HG03378 (cell line): ENCODE measurements around the gene LIPE.

ENCODE experiments used
- ATAC-seq: cut with Tn5 transposase; IDR thresholded peaks from one replicate; pipeline ENCODE4 v1.9.1; 2021; ENCODE audit warnings: mild to moderate bottlenecking, moderate library complexity; ENCODE audit not compliant: unreplicated experiment

Gene LIPE

DNA sequence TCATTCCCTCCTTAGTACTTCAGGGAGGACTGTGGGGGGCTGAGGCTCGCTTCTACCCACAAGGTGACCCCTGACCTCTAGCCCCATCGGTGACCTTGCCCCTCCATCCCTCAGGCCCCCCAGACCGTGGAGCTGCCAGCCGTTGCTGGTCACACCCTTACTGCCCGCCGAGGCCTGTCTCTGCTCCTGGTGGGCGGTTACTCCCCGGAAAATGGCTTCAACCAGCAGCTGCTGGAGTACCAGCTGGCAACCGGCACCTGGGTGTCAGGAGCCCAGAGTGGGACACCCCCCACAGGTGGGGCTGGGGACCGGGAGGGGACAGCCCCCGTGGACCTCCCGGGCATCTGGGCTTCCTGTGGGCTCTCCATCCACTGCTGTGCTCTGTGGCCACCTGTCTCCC is 69.9 kb downstream of the LIPE start:
- ATAC-seq, result no peak

- no peak for ATAC-seq
These were observed 70.5 kb downstream of the LIPE start for GRCh38 chr19:42356686-42357085.

DNA sequence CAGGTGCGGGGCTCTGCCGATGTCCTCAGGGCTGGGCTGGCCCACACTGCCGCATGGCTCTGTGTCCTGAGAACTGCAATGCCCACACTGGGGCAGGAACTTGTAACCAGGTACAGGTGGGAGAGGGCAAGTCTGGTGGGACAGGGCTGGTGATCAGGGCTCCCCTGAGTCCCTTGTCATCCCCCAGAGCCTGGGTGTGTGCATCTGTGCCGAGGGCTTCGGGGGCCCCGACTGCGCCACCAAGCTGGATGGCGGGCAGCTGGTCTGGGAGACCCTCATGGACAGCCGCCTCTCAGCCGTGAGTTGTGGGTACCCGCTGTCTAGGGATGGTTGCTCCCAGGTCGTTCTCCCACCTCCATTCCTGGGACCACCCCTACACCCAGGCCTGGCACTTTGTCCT is 71.3 kb downstream of the LIPE start:
- no peak for ATAC-seq

GRCh38 chr19:42353341-42354015 is 73.7 kb downstream of the LIPE start:
- no peak for ATAC-seq

DNA sequence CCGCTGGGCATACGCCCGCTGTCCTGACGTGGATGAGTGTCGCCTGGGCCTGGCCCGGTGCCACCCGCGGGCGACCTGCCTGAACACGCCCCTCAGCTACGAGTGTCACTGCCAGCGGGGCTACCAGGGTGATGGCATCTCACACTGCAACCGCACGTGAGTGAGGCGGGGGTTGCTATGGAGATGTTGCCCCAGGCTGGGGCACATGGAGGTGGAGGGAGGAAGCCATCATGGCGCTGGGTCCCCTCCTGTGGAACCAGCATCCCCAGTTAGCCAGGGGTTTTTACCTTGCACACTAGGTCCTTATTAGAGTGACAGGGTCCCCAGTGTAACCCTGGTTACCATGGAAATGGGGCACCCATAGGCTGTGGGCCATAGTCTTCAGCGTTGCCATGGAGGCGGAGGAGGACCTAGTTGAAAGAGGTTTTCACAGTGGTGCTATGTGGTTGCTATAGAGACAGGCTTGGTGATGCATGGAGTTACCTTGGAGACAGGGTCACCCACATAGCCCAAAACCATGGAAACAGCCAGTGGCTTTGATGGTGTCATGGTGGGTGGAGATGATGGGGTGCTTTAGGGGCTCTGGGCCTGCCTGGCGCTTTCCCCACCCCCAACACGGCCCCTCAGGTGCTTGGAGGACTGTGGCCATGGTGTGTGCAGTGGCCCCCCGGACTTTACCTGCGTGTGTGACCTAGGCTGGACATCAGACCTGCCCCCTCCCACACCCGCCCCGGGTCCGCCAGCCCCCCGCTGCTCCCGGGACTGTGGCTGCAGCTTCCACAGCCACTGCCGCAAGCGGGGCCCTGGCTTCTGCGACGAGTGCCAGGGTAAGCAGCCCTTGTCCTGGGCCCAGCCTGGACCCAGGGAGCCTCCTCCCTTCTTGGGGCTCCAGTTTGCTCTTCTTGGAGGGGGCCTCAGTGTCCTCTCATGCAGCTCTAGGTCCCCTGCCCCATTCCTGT is 74.6 kb downstream of the LIPE start:
- no peak for ATAC-seq
